22Rv1 (cell line): Measurements from ENCODE around the gene SLC17A5.
A peak's percentile ranks its signal among the peaks of the same experiment; 100 is the strongest.
"Not testable (repeated sequence)": the region's sequence is repeated elsewhere in the genome, so short reads cannot be mapped to it uniquely, and the experiment has no call there.

ENCODE experiments used
- H3K27ac ChIP-seq: fragments of 450-650 bp; 2 replicates; pipeline ENCODE4 v1.5.1; 2017
- CTCF ChIP-seq: fragments of 450-650 bp; IDR thresholded peaks from 2 replicates; pipeline ENCODE4 v1.5.1; 2017; ENCODE audit warnings: mild to moderate bottlenecking
- ZFX ChIP-seq: fragments of 450-650 bp; IDR thresholded peaks from 2 replicates; pipeline ENCODE4 v1.6.1; 2017; ENCODE audit warnings: antibody characterized with exemption, borderline replicate concordance

Gene SLC17A5

DNA sequence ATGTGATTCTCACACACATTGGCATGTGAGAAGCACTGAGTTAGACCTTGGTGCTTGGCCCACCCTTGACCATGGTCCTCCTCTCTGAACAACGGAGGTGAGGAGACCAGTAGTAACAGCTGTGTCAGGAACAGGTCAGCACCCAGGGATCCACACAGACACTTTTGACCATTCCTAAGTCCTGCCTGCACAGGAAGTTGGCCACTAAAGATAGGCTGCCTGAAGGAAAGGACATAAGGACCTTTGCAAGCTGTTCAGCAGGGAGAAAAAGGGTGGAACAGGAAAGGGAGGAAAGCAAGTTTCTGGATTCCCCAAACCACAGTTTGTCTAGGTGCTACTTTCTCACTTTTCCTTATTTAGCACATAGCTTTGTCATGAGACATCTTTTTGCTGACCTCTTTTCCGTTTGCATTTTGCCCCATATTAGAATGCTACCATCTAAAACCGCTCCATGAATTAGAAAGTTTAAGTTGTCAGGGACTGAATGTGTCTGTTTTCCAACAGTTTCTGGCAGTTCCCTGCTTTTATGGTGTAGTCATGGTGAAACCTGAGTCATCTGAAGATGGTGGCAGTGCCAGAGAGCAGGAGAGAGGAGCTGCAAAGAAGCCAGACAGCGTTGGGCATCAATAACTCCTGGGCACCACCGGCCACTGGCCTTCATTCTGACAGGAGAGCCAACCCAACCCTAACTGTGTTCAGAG lies 41.1 kb upstream of the SLC17A5 start:
- TF ChIP-seq ZFX: no peak
- no peak for TF ChIP-seq CTCF
- H3K27ac ChIP-seq: peak overlapping the region; percentile 57; the same call in 1 of the 2 replicates

GRCh38 chr6:73691512-73691911 lies 37.7 kb upstream of the SLC17A5 start:
- no peak overlapping the region for H3K27ac ChIP-seq
- TF ChIP-seq CTCF (no peak), ZFX (no peak)

- TF ChIP-seq ZFX: no peak
- TF ChIP-seq CTCF: no peak
- H3K27ac ChIP-seq: no peak overlapping the region
These were observed 36.3 kb upstream of the SLC17A5 start for GRCh38 chr6:73690056-73690455.

GRCh38 chr6:73688351-73688750 lies 34.6 kb upstream of the SLC17A5 start:
- no peak for TF ChIP-seq ZFX

DNA sequence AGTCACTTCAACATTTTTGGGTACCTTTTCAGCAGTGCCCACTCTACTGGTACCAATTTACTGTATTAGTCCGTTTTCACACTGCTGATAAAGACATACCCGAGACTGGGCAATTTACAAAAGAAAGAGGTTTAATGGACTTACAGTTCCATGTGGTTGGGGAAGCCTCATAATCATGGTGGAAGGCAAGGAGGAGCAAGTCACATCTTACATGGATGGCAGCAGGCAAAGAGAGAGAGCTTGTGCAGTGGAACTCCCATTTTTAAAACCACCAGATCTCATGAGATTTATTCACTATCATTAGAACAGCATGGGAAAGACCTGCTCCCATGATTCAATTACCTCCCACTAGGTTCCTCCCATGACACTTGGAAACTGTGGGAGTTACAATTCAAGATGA lies 29.8 kb upstream of the SLC17A5 start:
- not testable (repeated sequence) for H3K27ac ChIP-seq

More at GRCh38 chr6:73688351-73688750, 34.6 kb upstream of the SLC17A5 start:
- H3K27ac ChIP-seq: no peak overlapping the region

GRCh38 chr6:73680289-73680918 lies 26.6 kb upstream of the SLC17A5 start:
- H3K27ac ChIP-seq: no peak overlapping the region
- TF ChIP-seq CTCF (no peak), ZFX (no peak)

GRCh38 chr6:73679846-73680245 lies 26.1 kb upstream of the SLC17A5 start:
- not testable (repeated sequence) for H3K27ac ChIP-seq

GRCh38 chr6:73679009-73679408 lies 25.2 kb upstream of the SLC17A5 start:
- H3K27ac ChIP-seq: no peak overlapping the region
- TF ChIP-seq ZFX: no peak
- TF ChIP-seq CTCF: no peak

DNA sequence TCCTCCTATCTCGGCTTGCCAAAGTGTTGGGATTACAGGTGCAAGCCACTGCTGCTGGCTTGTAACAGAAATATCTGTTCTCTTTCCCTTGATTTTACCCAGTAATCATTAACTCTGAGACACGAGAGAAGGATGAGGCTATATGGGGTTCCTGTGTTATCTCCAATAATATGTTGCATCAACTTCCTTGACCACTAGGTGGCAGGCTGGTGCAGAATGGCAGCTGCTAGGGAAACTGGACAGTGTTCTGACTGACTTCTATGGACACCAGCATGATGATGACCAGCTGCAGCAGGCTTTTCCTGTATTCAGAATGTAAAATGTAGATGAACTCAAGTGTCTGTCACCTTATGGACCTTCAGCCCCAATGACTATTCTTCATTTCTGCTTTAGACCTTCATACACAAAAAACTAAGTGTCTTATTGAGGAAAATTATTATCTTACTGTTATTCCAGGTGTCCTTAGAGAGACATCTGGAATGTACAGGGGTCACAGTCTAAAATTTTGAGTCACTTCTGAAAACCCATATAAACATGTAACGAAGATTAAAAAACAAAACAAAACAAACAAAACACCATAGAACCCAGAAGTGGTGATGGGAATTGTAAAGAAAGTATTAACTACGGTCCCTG lies 21.8 kb upstream of the SLC17A5 start:
- H3K27ac ChIP-seq: no peak overlapping the region
- peak; percentile 95 for TF ChIP-seq CTCF
- no peak for TF ChIP-seq ZFX
